CD4-positive, alpha-beta T cell (primary cell): Measurements from ENCODE around the gene SLCO4A1. TPM values are rescaled to one million over a fixed set of nuclear protein-coding genes. Genes with fewer than 3 reads are reported as not detected.
A peak's percentile ranks its signal among the peaks of the same experiment; 100 is the strongest.

Experiments used
- ATAC-seq: fragments of 200-7000 bp; cut with Tn5 transposase; one replicate; pipeline ENCODE4 v1.10.0; 2022; ENCODE audit warnings: mild to moderate bottlenecking; ENCODE audit not compliant: poor library complexity
- CTCF ChIA-PET: fragments of 350-600 bp; sonication (Branson Sonifier 250); formaldehyde crosslinking; loops from one replicate; lab custom pipeline; 2021; ENCODE audit warnings: antibody characterized with exemption, inconsistent platforms; lab: Charles Lee
- POLR2A ChIA-PET: fragments of 350-600 bp; sonication (Branson Sonifier 250); formaldehyde crosslinking; loops from one replicate; lab custom pipeline; 2021; ENCODE audit warnings: antibody characterized with exemption, inconsistent platforms; lab: Charles Lee
- DNase-seq, 14 experiments: peaks; one replicate each; pipeline ENCODE4 v3.0.0-alpha.2; 2013 to 2020; ENCODE audit warnings: mixed read lengths in 2 of 14
- H3K27ac ChIP-seq, 2 donors: one replicate each; pipeline versions ENCODE4 v1.5.1 to v1.7.0; 2013; ENCODE audit warnings: low read length in 2 of 2, low read depth in 1 of 2, mild to moderate bottlenecking in 1 of 2
- H3K27me3 ChIP-seq, 2 experiments: 1 replicate in 1 of 2; 2 replicates in 1 of 2; pipeline versions ENCODE4 v1.6.1 to v1.7.0; 2013; ENCODE audit warnings: low read length in 2 of 2, control low read depth in 1 of 2, mild to moderate bottlenecking in 1 of 2, moderate library complexity in 1 of 2; ENCODE audit not compliant: insufficient read depth in 2 of 2, control insufficient read depth in 1 of 2
- H3K36me3 ChIP-seq: one replicate; pipeline ENCODE4 v1.6.1; 2013; ENCODE audit warnings: low read length, control low read depth; ENCODE audit not compliant: insufficient read depth
- H3K4me1 ChIP-seq: one replicate; pipeline ENCODE4 v1.6.1; 2013; ENCODE audit warnings: low read length, control low read depth; ENCODE audit not compliant: insufficient read depth
- H3K4me3 ChIP-seq: one replicate; pipeline ENCODE4 v1.5.1; 2013; ENCODE audit warnings: mild to moderate bottlenecking, low read length, moderate library complexity
- H3K9me3 ChIP-seq, 2 experiments: 1 replicate in 1 of 2; 2 replicates in 1 of 2; pipeline versions ENCODE4 v1.6.1 to v1.7.0; 2013; ENCODE audit warnings: low read length in 2 of 2, mild to moderate bottlenecking in 2 of 2, control low read depth in 1 of 2, moderate library complexity in 1 of 2; ENCODE audit not compliant: control insufficient read depth in 1 of 2, insufficient read depth in 1 of 2
- H3K27ac Mint-ChIP-seq: one replicate; pipeline ENCODE4 v1.8.0; 2020; ENCODE audit warnings: mixed read lengths
- H3K27me3 Mint-ChIP-seq: one replicate; pipeline ENCODE4 v1.8.0; 2021; ENCODE audit warnings: mixed read lengths
- H3K36me3 Mint-ChIP-seq: one replicate; pipeline ENCODE4 v1.8.0; 2021; ENCODE audit warnings: low read depth, mixed read lengths
- H3K4me1 Mint-ChIP-seq: one replicate; pipeline ENCODE4 v1.8.0; 2021; ENCODE audit warnings: low read depth, mixed read lengths
- H3K4me3 Mint-ChIP-seq: one replicate; pipeline ENCODE4 v1.8.0; 2020; ENCODE audit warnings: mild to moderate bottlenecking, mixed read lengths
- H3K9me3 Mint-ChIP-seq: one replicate; pipeline ENCODE4 v1.8.0; 2020; ENCODE audit warnings: mixed read lengths
- intact Hi-C, 2 experiments: fragments of 100-400 bp; cut with DNase I in 1 of 2; cut with micrococcal nuclease in 1 of 2; formaldehyde crosslinking; loops; one replicate each; pipeline versions ENCODE4 v1.15.1 to v1.9.0; 2023 to 2025; cut with DNase I, micrococcal nuclease
- total RNA-seq, 174 experiments: library from RNA in 2 of 174; stranded (reverse) in 2 of 174; gene quantifications; one replicate each; pipeline ENCODE4 v1.2.3 and lab custom pipeline; 2021 to 2026
- TF ChIP-seq, protein P1 (sequence below): fragments of 200-600 bp; IDR thresholded peaks from one replicate; pipeline ENCODE4 v1.8.0; 2022; ENCODE audit warnings: antibody characterized with exemption, mild to moderate bottlenecking

The SLCO4A1 gene
- total RNA-seq, 2 experiments from 2014 or later = 2.3 to 2.5 TPM

DNA sequence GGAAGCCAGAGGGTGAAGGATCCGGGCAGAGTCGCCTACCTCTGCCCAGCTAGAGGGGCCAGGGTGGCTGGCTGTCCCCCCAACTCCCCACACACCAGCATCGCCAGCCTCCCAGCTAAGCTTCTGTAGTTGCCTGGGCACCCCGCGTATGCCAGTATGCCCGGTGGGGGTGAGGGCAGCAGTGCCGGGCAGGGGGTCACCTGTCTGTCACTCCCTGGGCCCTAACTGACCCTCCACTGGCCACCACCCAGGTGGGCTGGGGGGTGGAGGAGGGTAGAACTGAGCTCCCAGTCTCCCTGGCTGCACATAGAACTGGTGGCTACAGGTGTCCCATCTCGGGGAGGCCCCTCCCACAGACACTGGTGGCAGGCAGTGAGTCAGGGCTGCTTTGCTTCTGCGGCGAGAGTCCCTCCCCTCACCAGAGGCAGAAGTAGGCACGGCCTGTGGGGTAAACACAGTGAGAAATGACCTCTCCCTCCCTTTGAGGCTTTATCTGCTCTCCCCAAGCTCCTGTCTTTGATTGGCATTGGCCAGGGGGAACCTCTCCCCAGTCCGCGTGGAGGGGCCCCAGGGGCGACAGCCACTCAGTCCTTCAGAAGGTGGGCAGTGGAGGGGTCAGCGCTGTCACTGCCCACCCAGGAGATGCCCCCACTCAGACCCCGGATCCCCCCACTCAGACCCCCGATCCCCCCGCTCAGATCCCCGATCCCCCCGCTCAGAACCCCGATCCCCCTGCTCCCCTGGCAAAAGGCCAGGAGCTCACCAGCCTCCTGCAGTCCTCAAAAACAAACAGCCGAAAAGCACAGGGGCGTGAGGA, 68.8 kb downstream of the SLCO4A1 start:
- peak; percentile 67 for ATAC-seq
- H3K4me1 ChIP-seq = peaks cover 32% of the 10 kb centered on the region

DNA sequence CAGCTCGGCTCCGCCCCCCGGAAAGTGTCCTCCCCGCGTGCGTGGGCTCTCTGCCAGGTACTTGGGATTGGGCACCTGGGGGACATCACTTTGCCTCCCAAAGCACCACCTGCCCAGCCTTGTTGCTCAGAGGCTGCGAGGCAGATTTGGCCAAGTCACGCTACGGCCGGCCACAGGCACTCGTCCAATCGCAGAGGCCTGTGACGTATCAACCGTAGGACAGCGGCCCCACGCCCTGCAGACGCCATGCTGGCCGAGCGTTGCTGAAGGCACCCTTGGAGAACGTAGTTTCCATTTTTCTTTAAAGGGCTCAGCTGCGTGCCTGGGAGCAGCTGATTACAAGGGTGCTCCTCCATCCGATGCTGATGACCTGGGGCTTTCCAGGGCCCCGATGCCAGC, 69.4 kb downstream of the SLCO4A1 start:
- TF ChIP-seq, protein P1, sequence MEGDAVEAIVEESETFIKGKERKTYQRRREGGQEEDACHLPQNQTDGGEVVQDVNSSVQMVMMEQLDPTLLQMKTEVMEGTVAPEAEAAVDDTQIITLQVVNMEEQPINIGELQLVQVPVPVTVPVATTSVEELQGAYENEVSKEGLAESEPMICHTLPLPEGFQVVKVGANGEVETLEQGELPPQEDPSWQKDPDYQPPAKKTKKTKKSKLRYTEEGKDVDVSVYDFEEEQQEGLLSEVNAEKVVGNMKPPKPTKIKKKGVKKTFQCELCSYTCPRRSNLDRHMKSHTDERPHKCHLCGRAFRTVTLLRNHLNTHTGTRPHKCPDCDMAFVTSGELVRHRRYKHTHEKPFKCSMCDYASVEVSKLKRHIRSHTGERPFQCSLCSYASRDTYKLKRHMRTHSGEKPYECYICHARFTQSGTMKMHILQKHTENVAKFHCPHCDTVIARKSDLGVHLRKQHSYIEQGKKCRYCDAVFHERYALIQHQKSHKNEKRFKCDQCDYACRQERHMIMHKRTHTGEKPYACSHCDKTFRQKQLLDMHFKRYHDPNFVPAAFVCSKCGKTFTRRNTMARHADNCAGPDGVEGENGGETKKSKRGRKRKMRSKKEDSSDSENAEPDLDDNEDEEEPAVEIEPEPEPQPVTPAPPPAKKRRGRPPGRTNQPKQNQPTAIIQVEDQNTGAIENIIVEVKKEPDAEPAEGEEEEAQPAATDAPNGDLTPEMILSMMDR = no peak
- H3K27me3 Mint-ChIP-seq = peaks cover 14% of the 10 kb centered on the region
- ChIA-PET POLR2A (interaction anchor here (4.3 kb wide), 1 partner anchor 83 kb away, joined by 17 read pairs; the partner anchor contains the start of gene MRGBP), CTCF (no interaction called here)
- Histone ChIP-seq H3K9me3 (peaks cover 0 to 17% of the 10 kb centered on the region in 2 experiments), H3K27me3 (peaks cover 20 to 29% of the 10 kb centered on the region in 2 experiments), H3K4me1 (peaks cover 38% of the 10 kb centered on the region), H3K4me3 (no peak overlapping the region), H3K36me3 (no peaks in the 10 kb centered on the region), H3K27ac (no peak overlapping the region)
- H3K9me3 Mint-ChIP-seq = no peaks in the 10 kb centered on the region
- H3K4me3 Mint-ChIP-seq = no peak overlapping the region
- intact Hi-C loops = no loop called here
- no peaks in the 10 kb centered on the region for H3K36me3 Mint-ChIP-seq
- no peak overlapping the region for H3K27ac Mint-ChIP-seq
- H3K4me1 Mint-ChIP-seq = peaks cover 30% of the 10 kb centered on the region
- DNase-seq = no peak
- no peak for ATAC-seq

More for the DNA sequence above, 68.8 kb downstream of the SLCO4A1 start:
- TF ChIP-seq, protein P1 = no peak
- Mint-ChIP-seq H3K36me3 (no peaks in the 10 kb centered on the region), H3K4me1 (peaks cover 24% of the 10 kb centered on the region), H3K27me3 (peaks cover 14% of the 10 kb centered on the region), H3K9me3 (no peaks in the 10 kb centered on the region), H3K4me3 (peak overlapping the region; percentile 30), H3K27ac (no peak overlapping the region)
- intact Hi-C loops = no loop called here
- no peaks in the 10 kb centered on the region for H3K36me3 ChIP-seq
- no peak overlapping the region for H3K27ac ChIP-seq
- DNase-seq = peak in 9 of 14 experiments; percentile 8 to 66 (median 40)
- peaks cover 0 to 17% of the 10 kb centered on the region in 2 experiments for H3K9me3 ChIP-seq
- no peak overlapping the region for H3K4me3 ChIP-seq
- peaks cover 20 to 29% of the 10 kb centered on the region in 2 experiments for H3K27me3 ChIP-seq
- ChIA-PET POLR2A (interaction anchor here (4.3 kb wide), 1 partner anchor 84 kb away, joined by 17 read pairs; the partner anchor contains the start of gene MRGBP), CTCF (no interaction called here)

DNA sequence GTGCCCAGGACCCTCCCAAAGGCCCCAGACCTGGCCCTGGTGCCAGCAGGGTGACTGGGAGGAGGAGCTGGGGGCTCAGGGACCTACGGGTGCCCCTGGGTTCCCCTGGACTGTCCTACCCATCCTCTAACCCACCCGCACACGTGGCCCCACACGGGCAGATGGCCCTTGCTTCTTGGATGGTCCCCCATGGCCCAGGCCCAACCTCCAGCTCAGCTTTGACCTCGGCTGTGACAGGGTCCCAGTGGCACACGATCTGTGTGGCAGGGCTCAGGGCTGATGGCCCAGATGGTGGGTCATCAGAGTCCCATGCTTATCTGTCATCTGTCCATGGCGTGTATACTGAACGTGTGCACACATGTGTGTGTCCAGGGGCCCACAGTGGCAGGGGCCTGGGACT, 70.3 kb downstream of the SLCO4A1 start:
- DNase-seq (no peak), ATAC-seq (no peak)
- H3K27me3 Mint-ChIP-seq = peaks cover 6% of the 10 kb centered on the region
- no peak overlapping the region for H3K4me3 Mint-ChIP-seq
- H3K4me1 Mint-ChIP-seq = peaks cover 36% of the 10 kb centered on the region
- ChIA-PET POLR2A (interaction anchor here (4.3 kb wide), 1 partner anchor 82 kb away, joined by 17 read pairs; the partner anchor contains the start of gene MRGBP), CTCF (no interaction called here)
- TF ChIP-seq, protein P1 = no peak
- Histone ChIP-seq H3K27me3 (peaks cover 19 to 28% of the 10 kb centered on the region in 2 experiments), H3K27ac (no peak overlapping the region), H3K36me3 (no peaks in the 10 kb centered on the region), H3K9me3 (peaks cover 0 to 15% of the 10 kb centered on the region in 2 experiments), H3K4me3 (no peak overlapping the region), H3K4me1 (peaks cover 46% of the 10 kb centered on the region)
- H3K27ac Mint-ChIP-seq = no peak overlapping the region
- H3K9me3 Mint-ChIP-seq = no peaks in the 10 kb centered on the region
- intact Hi-C loops = no loop called here
- H3K36me3 Mint-ChIP-seq = no peaks in the 10 kb centered on the region
